ENCODE measurements around the gene FGF4. TPM values are rescaled to one million over a fixed set of nuclear protein-coding genes. Genes with fewer than 3 reads are reported as not detected.

Gene FGF4, protein sequence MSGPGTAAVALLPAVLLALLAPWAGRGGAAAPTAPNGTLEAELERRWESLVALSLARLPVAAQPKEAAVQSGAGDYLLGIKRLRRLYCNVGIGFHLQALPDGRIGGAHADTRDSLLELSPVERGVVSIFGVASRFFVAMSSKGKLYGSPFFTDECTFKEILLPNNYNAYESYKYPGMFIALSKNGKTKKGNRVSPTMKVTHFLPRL
- not detected for total RNA-seq

DNA sequence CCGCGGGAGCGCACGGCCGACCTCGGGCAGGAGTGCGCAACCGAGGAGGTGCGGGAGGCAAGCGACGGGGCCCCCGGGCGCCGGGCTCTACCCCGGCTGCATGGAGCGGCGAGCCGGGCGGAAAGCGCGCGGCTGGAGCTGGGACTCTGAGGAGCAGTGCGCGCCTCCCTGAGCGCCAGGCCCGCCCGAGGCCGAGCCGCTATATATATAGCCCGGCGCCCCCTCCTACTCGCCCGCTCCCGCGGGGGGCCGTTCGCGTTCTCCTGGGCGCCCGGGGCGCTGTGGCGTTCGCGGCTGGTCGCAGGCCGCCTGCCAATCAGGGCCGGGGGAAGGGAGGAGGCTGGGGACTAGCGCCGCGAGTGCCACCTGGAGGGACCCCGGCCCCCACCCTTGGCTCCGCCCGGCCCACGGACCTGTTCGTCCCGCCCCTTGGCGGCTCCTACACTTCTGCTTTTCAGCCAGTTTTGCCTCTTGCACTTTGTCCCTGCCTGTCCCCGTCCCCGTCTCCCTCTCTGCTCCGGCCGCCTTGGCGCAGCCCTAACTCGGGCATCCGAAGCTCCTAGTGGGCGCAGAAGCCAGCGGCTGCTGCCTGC lies at the start of gene FGF4:
TSS of gene FGF4 (minus strand) at position 179 of the 593 bp plus-strand sequence. CDS start 257 bp downstream, outside the sequence.
- no peak for DNase-seq
- CTCF ChIA-PET, result interaction anchor here (0.8 kb wide), 1 partner anchor 272 kb away, joined by 3 read pairs; no protein-coding TSS in a partner anchor
- H3K27ac Mint-ChIP-seq, result no peak within 1 kb of the TSS
- no peak within 1 kb of the TSS for H3K4me3 Mint-ChIP-seq
- peaks cover 52% of the 10 kb centered on the region for H3K27me3 Mint-ChIP-seq
- H3K36me3 Mint-ChIP-seq, result no peaks in the 10 kb centered on the region
- no peak for ATAC-seq
- no peaks in the 10 kb centered on the region for H3K4me1 Mint-ChIP-seq
- H3K9me3 Mint-ChIP-seq (ENCODE audit: low read depth), result no peaks in the 10 kb centered on the region

DNA sequence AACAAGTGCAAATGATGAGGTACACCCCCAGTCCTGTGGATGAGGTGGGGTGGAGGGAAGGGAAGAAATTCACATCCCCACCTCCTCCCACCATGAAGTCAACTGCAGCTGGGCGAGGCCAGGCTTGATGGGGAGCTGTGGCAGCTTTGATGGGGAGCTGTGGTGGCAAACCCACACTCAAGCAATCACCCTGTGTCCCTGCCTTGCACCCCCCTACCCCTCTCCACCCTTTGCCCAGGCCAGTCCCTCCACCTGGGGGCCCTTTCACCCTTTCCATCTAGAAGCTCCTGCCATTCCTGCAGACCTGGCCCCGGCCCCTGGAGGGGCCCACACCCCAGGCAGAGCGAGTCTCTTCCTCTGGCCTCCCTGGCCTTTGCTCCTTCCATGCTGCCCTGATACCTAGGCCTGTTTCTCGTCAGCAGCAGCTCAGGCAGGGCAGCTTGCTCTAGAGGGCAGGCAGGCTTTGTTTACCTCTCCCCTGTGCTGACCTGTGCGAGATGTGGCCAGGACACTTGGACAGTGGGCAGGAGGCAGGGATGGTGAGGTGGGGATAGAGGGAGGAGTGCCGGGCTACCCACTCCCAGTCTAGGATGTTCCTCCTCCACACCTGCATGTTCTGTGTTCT lies 48.6 kb upstream of the FGF4 start:
- ATAC-seq (no peak), DNase-seq (no peak)
- Mint-ChIP-seq H3K4me1 (no peaks in the 10 kb centered on the region), H3K9me3 (ENCODE audit: low read depth) (no peaks in the 10 kb centered on the region), H3K27me3 (peaks cover 36% of the 10 kb centered on the region), H3K4me3 (no peak overlapping the region), H3K27ac (no peak overlapping the region), H3K36me3 (no peaks in the 10 kb centered on the region)
- CTCF ChIA-PET, result no interaction called here

DNA sequence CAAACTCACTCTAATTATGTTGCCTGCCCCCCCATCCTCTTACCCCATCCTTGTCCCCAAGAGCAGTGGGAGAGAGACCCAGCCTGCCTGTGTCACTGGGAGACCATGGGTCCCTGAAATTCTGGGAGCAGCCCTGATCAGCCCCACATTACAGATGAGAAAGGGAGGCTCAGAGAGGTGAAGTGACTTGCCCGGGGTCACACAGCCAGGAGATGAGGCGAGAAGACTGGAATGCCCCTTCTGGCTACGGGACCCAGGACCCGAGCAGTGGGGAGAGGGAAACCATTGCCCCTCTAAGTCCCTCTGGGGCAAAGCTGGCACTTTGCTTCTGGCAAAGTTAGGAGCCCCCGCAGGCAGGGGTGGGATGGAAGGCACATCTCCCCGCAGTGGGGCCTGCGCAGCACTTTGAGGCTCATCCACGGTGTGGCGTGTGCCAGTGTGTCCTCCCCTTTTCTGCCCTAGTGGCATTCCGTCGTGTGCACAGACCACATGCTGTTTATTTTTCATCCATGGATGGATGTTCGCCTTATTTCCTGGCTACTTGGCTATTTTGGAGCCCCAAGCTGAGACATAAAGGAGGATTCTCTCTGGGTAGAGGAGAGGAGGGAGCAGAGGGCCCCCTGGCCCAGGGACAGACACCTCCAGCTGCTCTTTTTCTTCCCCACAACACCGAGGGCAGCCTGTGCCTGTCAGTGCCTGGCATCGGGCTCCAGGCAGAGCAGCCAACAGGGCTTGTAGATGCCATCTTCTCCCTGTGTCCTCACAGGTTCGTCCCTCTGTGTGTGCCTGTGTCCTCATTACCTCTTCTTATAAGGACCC lies 47.7 kb upstream of the FGF4 start:
- CTCF ChIA-PET, result no interaction called here
- Mint-ChIP-seq H3K4me3 (no peak overlapping the region), H3K9me3 (ENCODE audit: low read depth) (no peaks in the 10 kb centered on the region), H3K4me1 (no peaks in the 10 kb centered on the region), H3K27ac (no peak overlapping the region), H3K36me3 (no peaks in the 10 kb centered on the region), H3K27me3 (peaks cover 36% of the 10 kb centered on the region)
- ATAC-seq, result no peak
- DNase-seq, result no peak

DNA sequence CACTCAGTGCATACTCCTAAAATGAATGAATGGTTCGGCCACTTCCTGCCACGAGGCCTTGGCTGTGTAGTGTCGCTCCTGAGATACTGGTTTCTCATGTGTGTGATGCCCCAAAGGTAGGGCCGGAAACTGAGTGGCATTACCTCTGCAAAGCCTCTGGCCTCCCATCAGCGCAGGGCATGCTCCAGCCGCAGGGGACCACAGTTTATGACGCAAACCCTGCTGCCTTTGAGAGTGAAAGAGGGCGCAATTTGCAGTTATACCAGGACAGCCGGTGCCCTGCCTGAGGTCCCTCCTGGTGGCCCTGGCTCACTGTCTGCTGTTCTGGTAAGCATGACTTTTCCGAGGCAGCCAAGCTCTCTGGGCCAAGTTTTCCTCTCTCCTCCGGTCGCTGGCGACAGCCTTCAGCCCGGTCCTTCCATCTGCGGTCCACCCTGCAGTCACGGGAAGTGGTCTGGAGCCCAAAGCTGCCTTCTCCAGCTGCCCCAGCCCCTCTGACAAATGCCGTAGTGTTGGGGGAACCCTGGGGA lies 46.4 kb upstream of the FGF4 start:
- no peaks in the 10 kb centered on the region for H3K9me3 Mint-ChIP-seq (ENCODE audit: low read depth)
- H3K27ac Mint-ChIP-seq, result no peak overlapping the region
- no peak for ATAC-seq
- DNase-seq, result no peak
- no peaks in the 10 kb centered on the region for H3K4me1 Mint-ChIP-seq
- H3K36me3 Mint-ChIP-seq, result no peaks in the 10 kb centered on the region
- no peak overlapping the region for H3K4me3 Mint-ChIP-seq
- H3K27me3 Mint-ChIP-seq, result peaks cover 39% of the 10 kb centered on the region
- CTCF ChIA-PET, result no interaction called here

DNA sequence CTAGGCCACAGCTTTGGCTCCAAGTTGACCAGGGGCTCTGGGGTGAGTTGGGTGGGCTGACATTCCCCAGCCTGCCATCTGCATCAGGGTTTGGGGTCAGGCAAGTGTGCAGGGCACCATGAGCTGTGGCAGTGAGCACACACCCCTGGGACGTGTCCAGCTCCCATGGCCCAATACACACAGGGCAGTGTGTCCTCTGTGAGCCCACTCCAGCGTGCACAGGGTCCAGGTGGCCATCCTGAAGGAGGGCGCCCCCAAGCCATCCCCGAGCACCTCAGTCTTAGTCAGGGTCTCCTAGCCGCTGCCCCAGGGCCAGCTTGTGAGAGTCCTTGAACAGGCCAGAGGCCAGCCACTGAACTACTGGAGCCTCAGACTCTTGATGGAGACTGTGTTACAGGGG lies 45.3 kb upstream of the FGF4 start:
- CTCF ChIA-PET, result no interaction called here
- no peaks in the 10 kb centered on the region for H3K36me3 Mint-ChIP-seq
- no peak overlapping the region for H3K4me3 Mint-ChIP-seq
- no peaks in the 10 kb centered on the region for H3K9me3 Mint-ChIP-seq (ENCODE audit: low read depth)
- no peak for DNase-seq
- H3K4me1 Mint-ChIP-seq, result no peaks in the 10 kb centered on the region
- peaks cover 42% of the 10 kb centered on the region for H3K27me3 Mint-ChIP-seq
- no peak for ATAC-seq
- no peak overlapping the region for H3K27ac Mint-ChIP-seq

DNA sequence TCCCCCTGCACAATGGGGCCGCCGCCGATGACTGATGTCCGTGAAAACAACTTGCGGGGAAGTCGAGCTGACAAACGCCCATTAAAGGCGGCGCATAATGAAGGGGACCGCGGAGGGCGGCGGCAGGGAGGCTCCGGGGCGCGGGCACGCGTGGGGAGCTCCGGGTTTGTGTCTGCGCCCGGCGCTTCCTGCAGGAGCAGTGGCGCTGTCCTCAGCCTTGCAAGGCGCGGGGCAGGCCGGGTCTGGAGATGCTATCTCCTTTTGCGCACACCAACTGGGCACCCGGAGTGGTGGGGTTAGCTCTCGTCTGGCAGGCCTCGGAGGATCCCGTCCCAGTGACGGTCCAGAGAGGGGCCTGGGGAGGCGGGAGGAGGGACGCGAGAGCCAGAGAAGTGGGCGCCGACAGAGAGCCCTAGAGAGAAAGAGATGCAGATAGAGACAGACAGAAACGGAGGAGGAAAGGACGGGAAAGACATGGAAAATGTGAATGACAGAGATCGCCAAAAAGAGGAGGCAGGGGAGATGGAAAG lies 44.5 kb upstream of the FGF4 start:
- H3K27ac Mint-ChIP-seq, result no peak overlapping the region
- H3K27me3 Mint-ChIP-seq, result peaks cover 45% of the 10 kb centered on the region
- CTCF ChIA-PET, result no interaction called here
- DNase-seq (no peak), ATAC-seq (no peak)
- no peaks in the 10 kb centered on the region for H3K9me3 Mint-ChIP-seq (ENCODE audit: low read depth)
- H3K36me3 Mint-ChIP-seq, result no peaks in the 10 kb centered on the region
- no peaks in the 10 kb centered on the region for H3K4me1 Mint-ChIP-seq
- H3K4me3 Mint-ChIP-seq, result no peak overlapping the region

DNA sequence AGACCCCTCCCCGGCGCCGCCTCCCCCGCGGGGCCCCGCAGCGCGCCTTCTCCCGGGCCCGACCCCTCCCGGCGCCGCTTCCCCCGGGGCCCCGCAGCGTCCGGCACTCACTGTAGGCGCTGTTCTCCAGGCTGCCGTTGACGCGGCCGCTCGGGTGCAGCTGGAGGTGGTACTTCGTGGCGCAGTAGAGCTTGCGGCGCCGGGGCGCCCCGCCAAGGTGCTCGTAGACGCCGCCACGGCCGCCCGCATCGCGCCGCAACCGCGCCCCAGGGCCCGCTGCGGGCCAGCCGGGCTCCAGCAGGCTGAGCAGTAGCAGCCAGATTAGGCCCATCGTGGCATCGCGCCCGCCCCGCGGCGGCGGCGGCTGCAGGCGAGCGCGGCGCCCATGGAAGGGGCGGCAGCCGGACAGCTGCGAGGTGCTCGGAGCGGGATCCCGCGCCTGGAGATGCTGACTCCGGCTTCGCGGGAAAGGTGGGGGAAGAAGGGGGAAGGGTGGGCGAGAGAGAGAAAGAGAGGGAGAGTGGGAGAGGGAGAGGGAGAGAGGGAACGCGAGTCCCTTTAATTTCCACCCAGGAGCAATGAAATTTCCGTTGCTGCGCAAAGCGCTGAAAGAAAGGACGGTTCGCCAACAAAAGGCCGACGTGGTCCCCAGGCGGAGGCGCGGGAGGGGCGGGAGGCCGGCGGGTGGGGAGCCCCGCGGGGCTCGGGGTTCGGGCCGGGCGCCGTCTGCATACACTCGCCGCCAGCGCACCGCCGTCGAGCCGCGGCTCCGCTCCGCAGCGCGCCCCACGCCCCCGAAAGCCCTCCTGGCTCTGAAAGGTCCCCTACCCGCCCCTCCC lies 43.7 kb upstream of the FGF4 start, which contains the start of gene FGF3:
TSS of gene FGF3 (minus strand) at position 814 of the 839 bp plus-strand sequence. CDS start at position 331, 483 bp downstream.
- Mint-ChIP-seq H3K27me3 (peaks cover 48% of the 10 kb centered on the region), H3K4me3 (no peak within 1 kb of the TSS), H3K9me3 (ENCODE audit: low read depth) (no peaks in the 10 kb centered on the region), H3K27ac (no peak within 1 kb of the TSS), H3K36me3 (no peaks in the 10 kb centered on the region), H3K4me1 (no peaks in the 10 kb centered on the region)
- CTCF ChIA-PET, result no interaction called here
- ATAC-seq (no peak), DNase-seq (no peak)

DNA sequence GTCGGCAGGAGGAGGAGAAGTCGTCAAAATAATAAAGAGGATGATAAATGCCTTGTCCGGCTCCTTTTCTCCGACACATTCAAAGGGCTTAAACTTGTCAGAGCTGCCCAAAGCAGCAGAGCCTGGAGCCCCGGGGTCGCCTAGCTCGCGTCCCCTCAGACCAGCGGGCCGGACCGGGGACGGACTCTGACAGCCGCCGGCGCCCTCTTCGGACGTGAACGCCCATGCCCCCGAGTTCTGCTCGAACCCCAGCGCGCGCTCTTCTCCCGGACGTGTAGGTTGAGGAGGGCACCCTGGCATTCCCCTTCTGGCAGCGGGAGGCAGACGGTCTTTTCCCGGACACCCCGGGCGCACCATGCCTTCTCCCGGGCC lies 43.1 kb upstream of the FGF4 start:
- H3K4me1 Mint-ChIP-seq, result no peaks in the 10 kb centered on the region
- H3K27ac Mint-ChIP-seq, result no peak overlapping the region
- ATAC-seq, result no peak
- no peaks in the 10 kb centered on the region for H3K36me3 Mint-ChIP-seq
- H3K4me3 Mint-ChIP-seq, result no peak overlapping the region
- CTCF ChIA-PET, result no interaction called here
- no peaks in the 10 kb centered on the region for H3K9me3 Mint-ChIP-seq (ENCODE audit: low read depth)
- DNase-seq, result no peak
- peaks cover 44% of the 10 kb centered on the region for H3K27me3 Mint-ChIP-seq

DNA sequence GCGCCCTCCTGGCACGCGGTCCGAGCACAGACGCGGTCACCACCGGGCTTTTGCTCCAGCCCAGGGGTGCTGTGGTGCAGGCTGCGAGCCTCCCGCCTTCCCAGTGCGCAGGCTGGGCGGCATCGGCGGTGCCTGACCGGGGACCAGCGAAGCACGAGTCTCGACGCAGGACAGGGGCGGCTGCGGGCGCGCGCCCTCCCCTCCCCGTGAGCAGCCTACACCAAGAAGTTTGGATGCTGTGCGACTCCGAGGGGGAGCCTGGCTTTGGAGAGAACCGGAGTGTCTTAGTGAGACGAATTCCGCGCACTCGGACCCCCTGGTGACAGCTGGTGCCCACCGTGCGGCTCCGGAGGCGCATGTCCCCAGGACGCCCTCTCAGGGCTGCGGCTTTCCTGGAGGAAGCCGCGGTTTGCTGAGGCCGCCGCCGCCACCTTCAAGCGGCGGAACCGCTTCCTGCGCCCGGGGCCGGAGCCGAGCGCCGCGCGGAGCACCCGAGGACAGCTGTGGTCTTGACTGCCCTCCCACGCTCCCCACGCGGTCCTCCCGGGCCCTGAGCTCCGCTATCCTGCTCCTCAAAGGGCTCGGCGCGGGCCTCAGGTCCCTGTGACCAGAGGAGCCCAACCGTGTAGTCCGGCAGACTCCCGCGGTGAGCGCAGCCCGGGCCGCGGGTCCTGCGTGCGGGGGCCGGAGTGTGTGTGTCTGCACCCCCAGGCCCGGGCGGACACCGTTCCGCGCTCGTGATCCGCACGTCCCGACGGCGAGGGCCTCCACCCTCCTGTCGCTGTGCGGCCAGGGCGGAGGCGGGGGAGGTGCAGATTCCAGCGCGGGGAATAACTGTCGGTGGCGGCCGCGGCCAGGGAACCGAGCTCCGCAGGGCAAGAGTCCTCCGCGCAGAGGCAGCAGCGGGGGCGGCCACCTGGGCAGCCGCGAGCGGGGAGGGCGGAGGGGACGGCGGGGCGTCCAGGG lies 42.4 kb upstream of the FGF4 start:
- no peaks in the 10 kb centered on the region for H3K4me1 Mint-ChIP-seq
- H3K36me3 Mint-ChIP-seq, result no peaks in the 10 kb centered on the region
- H3K4me3 Mint-ChIP-seq, result no peak overlapping the region
- ATAC-seq, result no peak
- no peak overlapping the region for H3K27ac Mint-ChIP-seq
- no peak for DNase-seq
- peaks cover 42% of the 10 kb centered on the region for H3K27me3 Mint-ChIP-seq
- CTCF ChIA-PET, result no interaction called here
- H3K9me3 Mint-ChIP-seq (ENCODE audit: low read depth), result no peaks in the 10 kb centered on the region

DNA sequence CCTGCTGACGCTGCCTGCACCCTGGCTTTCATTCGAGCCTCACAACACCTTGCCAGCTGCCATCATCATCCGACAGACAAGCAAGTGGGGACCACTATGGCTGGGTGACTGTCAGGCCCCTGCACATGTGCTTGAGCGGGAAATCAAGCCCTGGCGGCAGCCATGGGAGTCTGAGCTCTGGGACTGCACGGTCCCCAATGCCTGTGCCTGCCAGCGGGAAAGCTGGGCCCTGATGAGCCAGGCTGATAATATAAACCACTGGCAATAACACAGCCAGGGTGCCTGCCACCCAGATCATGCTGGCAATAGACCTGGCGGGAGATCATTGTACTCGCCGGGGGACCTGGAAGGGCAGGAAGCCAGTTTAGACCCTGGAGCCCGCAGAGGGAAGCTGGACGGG lies 41.5 kb upstream of the FGF4 start:
- ATAC-seq (no peak), DNase-seq (no peak)
- Mint-ChIP-seq H3K4me1 (no peaks in the 10 kb centered on the region), H3K9me3 (ENCODE audit: low read depth) (no peaks in the 10 kb centered on the region), H3K36me3 (no peaks in the 10 kb centered on the region), H3K27me3 (peaks cover 38% of the 10 kb centered on the region), H3K4me3 (no peak overlapping the region), H3K27ac (no peak overlapping the region)
- CTCF ChIA-PET, result no interaction called here

DNA sequence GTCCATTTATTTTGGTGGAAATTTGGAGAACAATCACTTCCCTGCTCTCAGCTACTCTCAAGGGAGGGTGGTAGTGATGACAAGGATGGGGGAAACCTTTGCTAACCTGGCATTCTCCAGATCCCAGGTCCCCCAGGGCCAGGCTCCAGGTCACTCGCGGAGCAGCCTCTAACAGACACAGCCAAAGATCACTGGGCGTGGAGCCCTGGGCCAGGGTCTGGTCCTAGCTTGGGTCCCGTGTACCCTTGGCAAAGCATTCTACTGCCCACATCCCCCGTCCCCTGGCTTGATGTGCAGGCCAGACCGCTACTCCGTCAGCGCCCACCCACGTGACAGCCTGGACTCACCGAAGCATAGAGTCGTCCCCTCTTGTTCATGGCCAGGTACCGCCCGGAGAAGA lies 40.8 kb upstream of the FGF4 start:
- Mint-ChIP-seq H3K4me3 (no peak overlapping the region), H3K36me3 (no peaks in the 10 kb centered on the region), H3K27me3 (peaks cover 33% of the 10 kb centered on the region), H3K4me1 (no peaks in the 10 kb centered on the region), H3K27ac (no peak overlapping the region), H3K9me3 (ENCODE audit: low read depth) (no peaks in the 10 kb centered on the region)
- CTCF ChIA-PET, result no interaction called here
- DNase-seq, result no peak
- no peak for ATAC-seq

DNA sequence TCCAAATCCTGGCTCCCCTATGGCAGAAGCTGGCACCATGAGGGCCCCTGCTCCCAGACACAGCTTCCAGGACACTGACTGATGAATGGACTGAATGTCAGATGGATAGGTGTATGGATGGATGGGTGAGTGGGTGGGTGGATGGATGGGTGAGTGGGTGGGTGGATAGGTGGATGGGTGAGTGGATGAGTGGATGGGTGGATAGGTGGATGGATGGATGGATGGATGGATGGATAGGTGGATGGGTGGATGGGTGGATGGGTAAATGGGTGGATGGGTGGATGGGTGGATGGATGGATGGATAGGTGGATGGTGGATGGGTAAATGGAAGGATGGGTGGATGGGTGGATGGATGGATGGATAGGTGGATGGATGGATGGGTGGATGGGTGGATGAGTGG lies 39.8 kb upstream of the FGF4 start:
- peaks cover 23% of the 10 kb centered on the region for H3K27me3 Mint-ChIP-seq
- no peaks in the 10 kb centered on the region for H3K9me3 Mint-ChIP-seq (ENCODE audit: low read depth)
- CTCF ChIA-PET, result no interaction called here
- ATAC-seq, result no peak
- H3K36me3 Mint-ChIP-seq, result no peaks in the 10 kb centered on the region
- no peak for DNase-seq
- H3K27ac Mint-ChIP-seq, result no peak overlapping the region
- no peaks in the 10 kb centered on the region for H3K4me1 Mint-ChIP-seq
- H3K4me3 Mint-ChIP-seq, result no peak overlapping the region

All from activated CD8-positive, alpha-beta memory T cell treated with anti-CD3 and anti-CD28 coated beads, Interleukin-2, amount 10 ng/mL, durations not matched to agents 7 days and 5 days (primary cell).